Epithelial cell of esophagus (primary cell): ENCODE data around the gene TFCP2.

Experiments used
- DNase-seq: peaks from one replicate; pipeline ENCODE4 v3.0.0; 2010; ENCODE audit warnings: low read depth
- H3K4me3 ChIP-seq: 2 replicates; pipeline ENCODE4 v1.5.1; 2011; ENCODE audit warnings: mild to moderate bottlenecking, low read length, control low read depth
- TF ChIP-seq, protein P1 (sequence below): IDR thresholded peaks from 2 replicates; pipeline ENCODE4 v1.5.1; 2011; ENCODE audit warnings: low read depth, mild to moderate bottlenecking, low read length, control low read depth, inconsistent platforms; ENCODE audit not compliant: insufficient read depth; ENCODE audit errors: missing control alignments

The TFCP2 gene

DNA sequence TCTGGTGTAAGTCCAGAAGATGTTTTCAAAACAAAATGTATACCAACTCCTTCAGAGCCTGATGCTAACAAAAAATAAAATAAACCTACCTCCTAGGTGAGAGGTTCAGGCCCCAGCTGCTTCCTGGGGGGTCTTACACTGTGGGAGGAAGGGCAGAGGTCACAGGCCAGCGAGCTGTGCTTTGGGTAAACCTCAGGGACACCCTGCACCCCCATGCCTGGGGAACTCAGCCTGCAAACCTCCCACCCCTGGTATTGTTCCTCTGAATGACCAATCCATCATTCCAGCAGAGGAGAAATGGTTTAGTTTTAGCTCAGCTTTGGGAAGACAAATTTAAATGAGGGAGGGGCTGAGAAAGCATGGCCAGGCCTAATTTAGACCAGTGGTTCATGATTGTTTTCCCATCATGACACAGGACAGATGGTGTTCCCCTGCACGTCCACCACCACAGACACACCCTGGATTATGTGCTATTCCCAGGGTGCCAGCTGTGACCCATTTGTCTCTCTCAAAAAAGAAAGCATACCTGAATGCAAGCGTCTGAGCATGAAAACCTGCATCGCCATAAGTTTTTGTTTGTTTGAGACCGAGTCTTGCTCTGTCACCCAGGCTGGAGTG lies 14.5 kb upstream of the TFCP2 start:
- H3K4me3 ChIP-seq, result no peak overlapping the region
- TF ChIP-seq, protein P1, sequence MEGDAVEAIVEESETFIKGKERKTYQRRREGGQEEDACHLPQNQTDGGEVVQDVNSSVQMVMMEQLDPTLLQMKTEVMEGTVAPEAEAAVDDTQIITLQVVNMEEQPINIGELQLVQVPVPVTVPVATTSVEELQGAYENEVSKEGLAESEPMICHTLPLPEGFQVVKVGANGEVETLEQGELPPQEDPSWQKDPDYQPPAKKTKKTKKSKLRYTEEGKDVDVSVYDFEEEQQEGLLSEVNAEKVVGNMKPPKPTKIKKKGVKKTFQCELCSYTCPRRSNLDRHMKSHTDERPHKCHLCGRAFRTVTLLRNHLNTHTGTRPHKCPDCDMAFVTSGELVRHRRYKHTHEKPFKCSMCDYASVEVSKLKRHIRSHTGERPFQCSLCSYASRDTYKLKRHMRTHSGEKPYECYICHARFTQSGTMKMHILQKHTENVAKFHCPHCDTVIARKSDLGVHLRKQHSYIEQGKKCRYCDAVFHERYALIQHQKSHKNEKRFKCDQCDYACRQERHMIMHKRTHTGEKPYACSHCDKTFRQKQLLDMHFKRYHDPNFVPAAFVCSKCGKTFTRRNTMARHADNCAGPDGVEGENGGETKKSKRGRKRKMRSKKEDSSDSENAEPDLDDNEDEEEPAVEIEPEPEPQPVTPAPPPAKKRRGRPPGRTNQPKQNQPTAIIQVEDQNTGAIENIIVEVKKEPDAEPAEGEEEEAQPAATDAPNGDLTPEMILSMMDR, result no peak
- DNase-seq, result no peak

DNA sequence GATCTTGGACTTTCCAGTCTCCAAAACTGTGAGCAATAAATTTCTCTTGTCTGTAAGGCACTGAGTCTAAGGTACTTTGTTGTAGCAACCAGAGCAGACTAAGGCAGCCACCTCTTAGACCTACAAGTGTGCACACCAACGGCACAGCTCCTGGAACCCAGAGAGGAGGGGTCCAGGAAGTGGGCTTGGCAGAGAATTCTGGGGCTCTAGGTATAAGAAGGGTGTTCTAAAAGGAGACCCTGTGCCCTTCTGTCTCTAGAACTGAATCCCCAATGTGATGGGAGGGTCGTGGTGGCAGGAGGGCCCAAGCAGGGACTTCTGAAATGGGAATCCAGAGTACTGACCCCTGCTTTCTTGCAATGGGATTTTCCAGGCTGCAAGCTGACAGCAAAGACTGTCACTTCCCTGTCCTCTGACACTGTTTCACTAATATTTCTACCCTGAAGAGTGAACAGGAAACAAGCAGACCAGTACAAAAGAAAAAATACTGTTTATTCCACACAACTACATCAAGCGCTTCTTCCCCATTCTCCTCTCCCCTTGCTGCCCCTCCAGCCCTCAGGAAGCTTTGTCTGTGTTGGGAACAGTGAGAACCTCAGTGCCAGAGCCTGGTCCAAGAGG lies 13.6 kb upstream of the TFCP2 start:
- H3K4me3 ChIP-seq, result no peak overlapping the region
- TF ChIP-seq, protein P1, result no peak
- DNase-seq, result no peak

- TF ChIP-seq, protein P1, result no peak
- no peak for DNase-seq
Measured at GRCh38 chr12:51185171-51185717, 12.3 kb upstream of the TFCP2 start.

GRCh38 chr12:51183816-51184215 lies 10.9 kb upstream of the TFCP2 start:
- no peak for DNase-seq
- H3K4me3 ChIP-seq, result no peak overlapping the region
- TF ChIP-seq, protein P1, result no peak

More at GRCh38 chr12:51185171-51185717, 12.3 kb upstream of the TFCP2 start:
- no peak overlapping the region for H3K4me3 ChIP-seq

GRCh38 chr12:51183349-51183748 lies 10.4 kb upstream of the TFCP2 start:
- TF ChIP-seq, protein P1, result no peak
- DNase-seq, result no peak
- H3K4me3 ChIP-seq, result no peak overlapping the region

DNA sequence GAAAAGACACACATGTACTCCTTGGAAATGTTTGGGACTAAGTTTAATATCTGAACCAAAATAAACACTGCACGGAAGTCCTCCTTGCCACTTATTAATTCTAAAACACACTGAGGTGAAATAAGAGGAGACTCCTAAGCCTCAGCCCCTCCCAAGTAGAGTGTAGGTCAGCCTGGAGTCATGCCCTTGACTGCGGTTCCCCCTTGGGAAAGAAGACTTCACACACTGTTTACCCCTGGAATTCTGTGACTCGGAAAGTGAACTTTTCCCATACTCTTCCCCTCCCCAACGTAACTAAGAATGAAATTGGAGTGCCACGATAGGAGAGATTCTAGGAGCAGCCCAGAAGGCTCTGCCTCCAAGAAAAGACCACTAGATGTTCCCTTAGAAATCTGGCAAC lies 8.6 kb upstream of the TFCP2 start:
- no peak overlapping the region for H3K4me3 ChIP-seq
- DNase-seq, result no peak
- TF ChIP-seq, protein P1, result no peak
